ENCODE measurements around the gene ZNF155.
A peak's percentile ranks its signal among the peaks of the same experiment; 100 is the strongest.

ZNF155 gene

GRCh38 chr19:43966079-43966694 is 17.8 kb upstream of the ZNF155 start:
- DNase-seq (no peak), ATAC-seq (replicated peaks) (no peak)
- Mint-ChIP-seq H3K36me3 (ENCODE audit: insufficient read depth) (peaks cover 7% of the 10 kb centered on the region), H3K27ac (no peak overlapping the region), H3K27me3 (no peaks in the 10 kb centered on the region), H3K4me3 (no peak overlapping the region), H3K9me3 (peaks cover 20 to 35% of the 10 kb centered on the region in 2 donors), H3K4me1 (ENCODE audit: low read depth in 2 of 2) (no peaks in the 10 kb centered on the region)

GRCh38 chr19:43976732-43977131 is 7.3 kb upstream of the ZNF155 start:
- H3K27me3 Mint-ChIP-seq = no peaks in the 10 kb centered on the region
- H3K27ac Mint-ChIP-seq = no peak overlapping the region
- DNase-seq (no peak), ATAC-seq (replicated peaks) (no peak)
- no peak overlapping the region for H3K4me3 Mint-ChIP-seq
- peaks cover 6 to 7% of the 10 kb centered on the region in 2 donors for H3K9me3 Mint-ChIP-seq
- no peaks in the 10 kb centered on the region for H3K4me1 Mint-ChIP-seq (ENCODE audit: low read depth in 2 of 2)
- H3K36me3 Mint-ChIP-seq (ENCODE audit: insufficient read depth) = no peaks in the 10 kb centered on the region

- H3K27me3 Mint-ChIP-seq = no peaks in the 10 kb centered on the region
- H3K4me1 Mint-ChIP-seq (ENCODE audit: low read depth in 2 of 2) = peaks cover 9 to 12% of the 10 kb centered on the region in 2 donors
- peak overlapping the region; percentile 89 to 91 for H3K4me3 Mint-ChIP-seq
- peak overlapping the region; percentile 90 to 94 for H3K27ac Mint-ChIP-seq
- ATAC-seq (replicated peaks) (no peak), DNase-seq (no peak)
- H3K36me3 Mint-ChIP-seq (ENCODE audit: insufficient read depth) = peaks cover 7% of the 10 kb centered on the region
- peaks cover 0 to 3% of the 10 kb centered on the region in 2 donors for H3K9me3 Mint-ChIP-seq
These were observed 460 bp upstream of the ZNF155 start for GRCh38 chr19:43983544-43983911.

- DNase-seq (no peak), ATAC-seq (replicated peaks) (no peak)
- peak overlapping the region; percentile 89 to 91 for H3K4me3 Mint-ChIP-seq
- peak overlapping the region; percentile 90 to 94 for H3K27ac Mint-ChIP-seq
- peaks cover 9 to 12% of the 10 kb centered on the region in 2 donors for H3K4me1 Mint-ChIP-seq (ENCODE audit: low read depth in 2 of 2)
- peaks cover 9% of the 10 kb centered on the region for H3K36me3 Mint-ChIP-seq (ENCODE audit: insufficient read depth)
- no peaks in the 10 kb centered on the region for H3K27me3 Mint-ChIP-seq
- H3K9me3 Mint-ChIP-seq = peaks cover 0 to 14% of the 10 kb centered on the region in 2 donors
These were observed 656 bp downstream of the ZNF155 start for GRCh38 chr19:43984687-43985000.

- Mint-ChIP-seq H3K27me3 (no peaks in the 10 kb centered on the region), H3K27ac (no peak overlapping the region), H3K4me3 (no peak overlapping the region), H3K36me3 (ENCODE audit: insufficient read depth) (peaks cover 39% of the 10 kb centered on the region), H3K4me1 (ENCODE audit: low read depth in 2 of 2) (peaks cover 8% of the 10 kb centered on the region in 2 donors), H3K9me3 (peaks cover 12 to 15% of the 10 kb centered on the region in 2 donors)
- ATAC-seq (replicated peaks) = no peak
- DNase-seq = no peak
These were observed 13.8 kb downstream of the ZNF155 start for GRCh38 chr19:43997631-43998290.

DNA sequence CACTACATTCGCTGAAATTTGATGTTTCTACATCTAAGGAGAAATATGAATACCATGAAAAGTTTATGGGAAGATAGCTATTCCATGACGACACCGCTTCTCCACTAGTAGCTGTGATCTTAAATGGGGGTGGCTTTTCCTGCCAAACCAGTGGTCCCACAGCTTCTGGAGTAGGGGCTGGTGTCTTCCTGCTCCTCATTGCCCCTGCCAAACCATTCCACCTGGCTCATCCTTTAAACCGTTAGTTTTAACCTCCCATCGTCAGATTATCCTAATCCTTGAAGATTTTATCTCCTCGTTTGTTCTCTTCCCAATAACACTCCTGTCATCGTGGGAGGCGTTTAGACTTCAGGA is 18.2 kb downstream of the ZNF155 start:
- no peak for ATAC-seq (replicated peaks)
- H3K27me3 Mint-ChIP-seq = no peaks in the 10 kb centered on the region
- DNase-seq = no peak
- peaks cover 14 to 21% of the 10 kb centered on the region in 2 donors for H3K4me1 Mint-ChIP-seq (ENCODE audit: low read depth in 2 of 2)
- peaks cover 13% of the 10 kb centered on the region for H3K36me3 Mint-ChIP-seq (ENCODE audit: insufficient read depth)
- H3K4me3 Mint-ChIP-seq = peak overlapping the region; percentile 98 to 99
- peaks cover 5 to 7% of the 10 kb centered on the region in 2 donors for H3K9me3 Mint-ChIP-seq
- H3K27ac Mint-ChIP-seq = peak overlapping the region; percentile 96 to 98

DNA sequence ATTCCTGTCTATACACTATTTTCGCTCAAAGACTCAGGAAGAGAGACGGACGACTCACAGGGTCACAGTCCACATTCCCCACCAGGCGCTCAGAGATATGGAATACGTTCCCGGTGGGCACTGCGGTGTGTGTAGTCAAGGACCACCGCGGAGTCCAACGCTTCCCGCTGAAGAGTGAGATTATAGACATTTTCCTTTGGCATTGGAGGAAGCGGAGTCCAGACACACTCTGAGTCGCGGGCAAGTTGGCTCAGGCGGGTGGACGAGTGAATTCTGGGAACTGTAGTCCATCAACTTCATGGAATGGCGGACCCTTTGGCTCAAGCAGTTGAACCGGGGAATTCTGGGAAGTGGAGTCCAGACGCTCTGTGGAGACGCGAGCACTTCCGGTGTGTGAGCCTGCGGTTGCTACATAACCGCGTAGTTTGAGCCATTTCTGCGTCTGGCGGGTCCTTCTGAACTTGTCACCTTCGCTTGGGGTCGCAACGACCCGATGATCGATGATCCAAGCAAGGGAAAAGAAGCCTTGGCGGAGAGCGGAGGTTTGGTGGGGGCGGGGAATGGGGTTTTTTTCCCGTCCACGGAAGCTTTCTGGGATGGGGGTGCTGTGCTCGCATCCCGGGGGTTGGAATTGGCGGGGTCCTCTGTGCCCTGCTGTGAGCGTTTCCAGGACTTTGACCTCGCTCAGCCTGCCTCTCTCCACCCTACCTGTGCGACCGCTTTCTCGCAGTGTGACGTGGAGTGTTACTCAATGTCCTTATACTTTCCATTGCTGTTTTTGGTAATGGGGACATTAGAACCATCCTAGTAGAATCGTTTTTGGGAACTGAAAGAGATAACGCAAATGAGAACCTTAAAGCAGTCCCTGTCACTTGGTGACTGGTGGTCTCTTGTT is 18.8 kb downstream of the ZNF155 start, which contains the start of gene ZNF230:
Gene ZNF230, plus strand, starts transcription at position 392 of the 895 bp plus-strand sequence. CDS start 4,122 bp downstream, outside the sequence.
- H3K27me3 Mint-ChIP-seq = no peaks in the 10 kb centered on the region
- H3K27ac Mint-ChIP-seq = peak within 1 kb of the TSS; percentile 96 to 98
- DNase-seq (peak; percentile 70 to 76 (median 76)), ATAC-seq (replicated peaks) (peak; percentile 99)
- H3K9me3 Mint-ChIP-seq = peaks cover 11 to 13% of the 10 kb centered on the region in 2 donors
- peaks cover 16% of the 10 kb centered on the region for H3K36me3 Mint-ChIP-seq (ENCODE audit: insufficient read depth)
- peak within 1 kb of the TSS; percentile 98 to 99 for H3K4me3 Mint-ChIP-seq
- H3K4me1 Mint-ChIP-seq (ENCODE audit: low read depth in 2 of 2) = peaks cover 14 to 21% of the 10 kb centered on the region in 2 donors

GRCh38 chr19:44003461-44004009 is 19.5 kb downstream of the ZNF155 start:
- peaks cover 14 to 21% of the 10 kb centered on the region in 2 donors for H3K4me1 Mint-ChIP-seq (ENCODE audit: low read depth in 2 of 2)
- ATAC-seq (replicated peaks) (peak; percentile 22), DNase-seq (peak in 1 of 3 experiments; percentile 7)
- no peaks in the 10 kb centered on the region for H3K27me3 Mint-ChIP-seq
- peaks cover 23% of the 10 kb centered on the region for H3K36me3 Mint-ChIP-seq (ENCODE audit: insufficient read depth)
- H3K27ac Mint-ChIP-seq = peak overlapping the region; percentile 96 to 98
- peaks cover 12 to 13% of the 10 kb centered on the region in 2 donors for H3K9me3 Mint-ChIP-seq
- H3K4me3 Mint-ChIP-seq = peak overlapping the region; percentile 98 to 99

DNA sequence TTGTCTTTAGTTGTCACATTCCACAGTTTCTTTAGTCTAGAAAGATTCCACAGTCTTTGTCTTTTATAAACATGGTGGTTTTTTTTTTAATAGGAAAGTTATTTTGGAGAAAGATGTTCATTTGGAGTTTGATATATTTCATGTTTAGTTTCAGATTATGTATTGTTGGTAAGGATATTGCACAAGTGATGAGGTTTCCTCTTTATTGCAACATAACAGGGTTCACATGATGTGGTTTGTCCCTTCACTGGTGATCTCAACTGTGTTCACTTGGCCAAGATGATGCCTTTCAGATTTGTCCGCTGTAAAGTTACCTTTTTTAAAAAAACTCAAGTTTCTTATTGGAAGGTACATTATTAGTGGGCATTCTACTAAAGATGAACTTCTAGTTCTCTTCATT is 22.0 kb downstream of the ZNF155 start:
- Mint-ChIP-seq H3K9me3 (peaks cover 21 to 28% of the 10 kb centered on the region in 2 donors), H3K27ac (no peak overlapping the region), H3K4me3 (no peak overlapping the region), H3K27me3 (no peaks in the 10 kb centered on the region), H3K4me1 (ENCODE audit: low read depth in 2 of 2) (peaks cover 14 to 21% of the 10 kb centered on the region in 2 donors), H3K36me3 (ENCODE audit: insufficient read depth) (peaks cover 46% of the 10 kb centered on the region)
- ATAC-seq (replicated peaks) = no peak
- no peak for DNase-seq

DNA sequence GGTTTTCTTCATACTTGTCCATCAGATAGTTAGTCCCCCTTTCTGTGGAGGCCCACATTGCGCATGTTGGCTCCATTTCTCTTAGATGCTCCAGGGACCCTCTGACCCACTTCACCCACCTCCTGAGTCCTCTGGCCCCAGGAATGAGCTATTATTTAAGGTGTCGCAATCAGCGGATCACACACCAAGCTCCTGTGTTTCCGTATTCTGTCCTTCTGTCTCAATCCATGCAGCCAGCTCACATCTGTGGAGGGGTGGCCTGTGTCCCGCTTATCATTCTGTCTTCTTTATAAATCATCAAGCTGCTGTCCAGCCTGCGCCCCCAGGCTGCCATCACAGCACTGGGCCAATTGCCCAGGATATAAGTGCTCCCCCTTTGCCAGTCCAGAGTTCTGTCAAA is 23.5 kb downstream of the ZNF155 start:
- DNase-seq (no peak), ATAC-seq (replicated peaks) (no peak)
- Mint-ChIP-seq H3K9me3 (peaks cover 23 to 38% of the 10 kb centered on the region in 2 donors), H3K27me3 (no peaks in the 10 kb centered on the region), H3K4me3 (no peak overlapping the region), H3K4me1 (ENCODE audit: low read depth in 2 of 2) (peaks cover 10 to 13% of the 10 kb centered on the region in 2 donors), H3K27ac (no peak overlapping the region), H3K36me3 (ENCODE audit: insufficient read depth) (peaks cover 46% of the 10 kb centered on the region)

GRCh38 chr19:44010468-44010867 is 26.5 kb downstream of the ZNF155 start:
- Mint-ChIP-seq H3K36me3 (ENCODE audit: insufficient read depth) (peaks cover 39% of the 10 kb centered on the region), H3K27me3 (no peaks in the 10 kb centered on the region), H3K4me3 (no peak overlapping the region), H3K4me1 (ENCODE audit: low read depth in 2 of 2) (peaks cover 0 to 5% of the 10 kb centered on the region in 2 donors), H3K9me3 (peaks cover 23 to 46% of the 10 kb centered on the region in 2 donors), H3K27ac (no peak overlapping the region)
- DNase-seq (no peak), ATAC-seq (replicated peaks) (no peak)

DNA sequence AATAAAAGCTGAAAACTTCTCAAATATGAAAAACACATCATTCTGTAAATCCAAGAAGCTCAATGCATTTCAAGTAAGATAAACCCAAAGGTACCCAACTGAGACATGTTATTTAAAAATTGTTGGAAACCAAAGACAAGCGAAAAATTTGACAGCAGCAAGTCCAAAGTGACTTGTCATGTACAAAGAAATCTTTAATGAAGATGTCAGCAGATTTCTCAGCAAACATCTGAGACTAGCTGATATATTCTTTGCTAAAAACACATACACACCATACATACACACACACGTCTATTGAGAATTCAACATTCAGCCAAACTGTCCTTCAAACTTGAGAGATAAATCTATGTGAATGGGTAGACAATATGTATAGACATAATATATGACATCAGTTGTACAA is 35.5 kb downstream of the ZNF155 start:
- Mint-ChIP-seq H3K36me3 (ENCODE audit: insufficient read depth) (no peaks in the 10 kb centered on the region), H3K4me1 (ENCODE audit: low read depth in 2 of 2) (no peaks in the 10 kb centered on the region)

GRCh38 chr19:44021221-44021620 is 37.2 kb downstream of the ZNF155 start:
- peaks cover 7 to 20% of the 10 kb centered on the region in 2 donors for H3K9me3 Mint-ChIP-seq
- no peaks in the 10 kb centered on the region for H3K36me3 Mint-ChIP-seq (ENCODE audit: insufficient read depth)
- ATAC-seq (replicated peaks) (no peak), DNase-seq (no peak)
- no peak overlapping the region for H3K4me3 Mint-ChIP-seq
- no peak overlapping the region for H3K27ac Mint-ChIP-seq
- peaks cover 16 to 17% of the 10 kb centered on the region in 2 donors for H3K4me1 Mint-ChIP-seq (ENCODE audit: low read depth in 2 of 2)
- peaks cover 22 to 25% of the 10 kb centered on the region in 2 donors for H3K27me3 Mint-ChIP-seq

More for the DNA sequence above, 35.5 kb downstream of the ZNF155 start:
- Mint-ChIP-seq H3K9me3 (peaks cover 6 to 10% of the 10 kb centered on the region in 2 donors), H3K27ac (no peak overlapping the region), H3K4me3 (no peak overlapping the region), H3K27me3 (peaks cover 22 to 25% of the 10 kb centered on the region in 2 donors)
- ATAC-seq (replicated peaks) = no peak
- no peak for DNase-seq
